H9 (cell line): ENCODE results near the gene CMC4. TPM values are rescaled to one million over a fixed set of nuclear protein-coding genes. Genes with fewer than 3 reads are reported as not detected.

ENCODE experiments used
- DNase-seq: peaks from one replicate; pipeline ENCODE4 v3.0.0-alpha.2; 2017
- H2AFZ ChIP-seq: one replicate; pipeline ENCODE4 v1.6.1; 2013; ENCODE audit warnings: mild to moderate bottlenecking, low read length, control low read depth, moderate library complexity
- H2AK5ac ChIP-seq: 2 replicates; pipeline ENCODE4 v1.6.1; 2013; ENCODE audit warnings: low read length, control low read depth, mixed read lengths; ENCODE audit not compliant: insufficient read length
- H2BK120ac ChIP-seq: one replicate; pipeline ENCODE4 v1.6.1; 2013; ENCODE audit warnings: low read depth, mild to moderate bottlenecking, low read length, control low read depth, inconsistent platforms; ENCODE audit not compliant: poor library complexity, severe bottlenecking
- H2BK12ac ChIP-seq: 2 replicates; pipeline ENCODE4 v1.6.1; 2013; ENCODE audit warnings: low read length, control low read depth, mixed read lengths, low read depth; ENCODE audit not compliant: insufficient read length
- H2BK15ac ChIP-seq: 2 replicates; pipeline ENCODE4 v1.6.1; 2013; ENCODE audit warnings: low read depth, low read length, control low read depth
- H2BK20ac ChIP-seq: one replicate; pipeline ENCODE4 v1.6.1; 2013; ENCODE audit warnings: low read depth, mild to moderate bottlenecking, low read length, control low read depth, inconsistent platforms; ENCODE audit not compliant: poor library complexity, severe bottlenecking
- H2BK5ac ChIP-seq: 2 replicates; pipeline ENCODE4 v1.6.1; 2013; ENCODE audit warnings: low read length, control low read depth, mixed read lengths; ENCODE audit not compliant: insufficient read length
- H3K14ac ChIP-seq: 2 replicates; pipeline ENCODE4 v1.6.1; 2013; ENCODE audit warnings: low read length, control low read depth; ENCODE audit not compliant: insufficient read depth
- H3K18ac ChIP-seq: 2 replicates; pipeline ENCODE4 v1.6.1; 2013; ENCODE audit warnings: low read depth, mild to moderate bottlenecking, mixed read lengths, low read length, control low read depth; ENCODE audit not compliant: insufficient read length
- H3K23ac ChIP-seq: 2 replicates; pipeline ENCODE4 v1.6.1; 2013; ENCODE audit warnings: low read length, control low read depth, mixed read lengths, low read depth; ENCODE audit not compliant: insufficient read length
- H3K23me2 ChIP-seq: 2 replicates; pipeline ENCODE4 v1.6.1; 2013; ENCODE audit warnings: low read depth, mild to moderate bottlenecking, mixed read lengths, low read length, control low read depth; ENCODE audit not compliant: insufficient read length, poor library complexity, severe bottlenecking
- H3K27ac ChIP-seq: 2 replicates; pipeline ENCODE4 v1.5.1; 2013; ENCODE audit warnings: low read length, control low read depth, mixed read lengths, low read depth; ENCODE audit not compliant: insufficient read length
- H3K27me3 ChIP-seq: 2 replicates; pipeline ENCODE4 v1.6.1; 2013; ENCODE audit warnings: low read length, control low read depth, inconsistent platforms; ENCODE audit not compliant: insufficient read depth
- H3K4ac ChIP-seq: 2 replicates; pipeline ENCODE4 v1.6.1; 2013; ENCODE audit warnings: low read depth, mild to moderate bottlenecking, control low read depth, inconsistent platforms, low read length, moderate library complexity
- H3K4me1 ChIP-seq: 2 replicates; pipeline ENCODE4 v1.6.1; 2013; ENCODE audit warnings: low read length, control low read depth, inconsistent platforms; ENCODE audit not compliant: insufficient read depth
- H3K4me2 ChIP-seq: 2 replicates; pipeline ENCODE4 v1.6.1; 2013; ENCODE audit warnings: low read length, control low read depth, mixed read lengths; ENCODE audit not compliant: insufficient read length, insufficient read depth
- H3K56ac ChIP-seq: 2 replicates; pipeline ENCODE4 v1.6.1; 2013; ENCODE audit warnings: low read depth, mild to moderate bottlenecking, mixed read lengths, low read length, control low read depth; ENCODE audit not compliant: insufficient read length
- H3K79me1 ChIP-seq: 2 replicates; pipeline ENCODE4 v1.6.1; 2013; ENCODE audit warnings: low read depth, mild to moderate bottlenecking, moderate library complexity, low read length, control low read depth, inconsistent platforms; ENCODE audit not compliant: insufficient read depth, poor library complexity, severe bottlenecking
- H3K79me2 ChIP-seq: 2 replicates; pipeline ENCODE4 v1.6.1; 2013; ENCODE audit warnings: low read length, control low read depth, inconsistent platforms; ENCODE audit not compliant: insufficient read depth
- H3K9ac ChIP-seq: 2 replicates; pipeline ENCODE4 v1.6.1; 2013; ENCODE audit warnings: low read length, control low read depth, mixed read lengths; ENCODE audit not compliant: insufficient read length; ENCODE audit errors: extremely low read depth
- H3K9me3 ChIP-seq: one replicate; pipeline ENCODE4 v1.6.1; 2013; ENCODE audit warnings: low read depth, low read length, inconsistent platforms; ENCODE audit not compliant: control insufficient read depth
- H3T11ph ChIP-seq: one replicate; pipeline ENCODE4 v1.6.1; 2013; ENCODE audit warnings: mild to moderate bottlenecking, low read length, control low read depth, inconsistent platforms
- H4K20me1 ChIP-seq: one replicate; pipeline ENCODE4 v1.6.1; 2013; ENCODE audit not compliant: control insufficient read depth, insufficient read length, insufficient read depth
- H4K5ac ChIP-seq: 2 replicates; pipeline ENCODE4 v1.6.1; 2013; ENCODE audit warnings: low read depth, mild to moderate bottlenecking, mixed read lengths, low read length, control low read depth; ENCODE audit not compliant: insufficient read length
- H4K8ac ChIP-seq: replicated peaks from 2 replicates; pipeline ENCODE4 v1.6.1; 2013; ENCODE audit warnings: low read length, control low read depth, mixed read lengths, low read depth; ENCODE audit not compliant: insufficient read length
- H4K91ac ChIP-seq: 2 replicates; pipeline ENCODE4 v1.6.1; 2013; ENCODE audit warnings: low read depth, mild to moderate bottlenecking, moderate library complexity, mixed read lengths, low read length, control low read depth; ENCODE audit not compliant: insufficient read length
- H3K27ac Mint-ChIP-seq, 3 experiments: 2 replicates in 2 of 3; 3 replicates in 1 of 3; pipeline ENCODE4 v1.8.0; 2020 to 2021; ENCODE audit warnings: mixed read lengths in 3 of 3, mild to moderate bottlenecking in 1 of 3, moderate library complexity in 1 of 3
- H3K27me3 Mint-ChIP-seq: 2 replicates; pipeline ENCODE4 v1.8.0; 2021; ENCODE audit warnings: low read depth, mild to moderate bottlenecking, moderate library complexity, mixed read lengths
- H3K36me3 Mint-ChIP-seq, 3 experiments: 2 replicates in 2 of 3; 3 replicates in 1 of 3; pipeline ENCODE4 v1.8.0; 2020 to 2021; ENCODE audit warnings: low read depth in 3 of 3, mixed read lengths in 3 of 3; ENCODE audit not compliant: insufficient read depth in 1 of 3
- H3K4me1 Mint-ChIP-seq, 2 experiments: 2 replicates each; pipeline ENCODE4 v1.8.0; 2020; ENCODE audit warnings: mixed read lengths in 2 of 2
- H3K4me3 Mint-ChIP-seq, 2 experiments: 2 replicates in 1 of 2; 3 replicates in 1 of 2; pipeline ENCODE4 v1.8.0; 2020 to 2021; ENCODE audit warnings: mild to moderate bottlenecking in 2 of 2, mixed read lengths in 2 of 2, moderate library complexity in 1 of 2
- H3K9me3 Mint-ChIP-seq, 2 experiments: 2 replicates in 1 of 2; 3 replicates in 1 of 2; pipeline ENCODE4 v1.8.0; 2020; ENCODE audit warnings: mild to moderate bottlenecking in 2 of 2, mixed read lengths in 2 of 2, moderate library complexity in 1 of 2
- WGBS: extraction: QIAGEN DNeasy Blood & Tissue Kit; methylation state at CpG from one replicate; pipeline ENCODE4 v1.1.7; 2013; ENCODE audit warnings: missing lambda C conversion rate, low lambda C conversion rate, mixed read lengths; ENCODE audit not compliant: insufficient read length; ENCODE audit errors: extremely low coverage; 5-methylcytosine and 5-hydroxymethylcytosine counted together
- total RNA-seq: library from RNA; stranded (reverse); gene quantifications from 2 replicates; pipeline ENCODE4 v1.2.1, GENCODE V29; 2021
- TF ChIP-seq, protein P1 (sequence below): fragments of 200-600 bp; sonication (generic); conservative IDR thresholded peaks from 3 replicates; pipeline ENCODE4 v1.8.0; 2021; ENCODE audit warnings: antibody characterized with exemption, mild to moderate bottlenecking

CMC4 gene
- total RNA-seq, 1 experiment from 2014 or later = 6.2 TPM

DNA sequence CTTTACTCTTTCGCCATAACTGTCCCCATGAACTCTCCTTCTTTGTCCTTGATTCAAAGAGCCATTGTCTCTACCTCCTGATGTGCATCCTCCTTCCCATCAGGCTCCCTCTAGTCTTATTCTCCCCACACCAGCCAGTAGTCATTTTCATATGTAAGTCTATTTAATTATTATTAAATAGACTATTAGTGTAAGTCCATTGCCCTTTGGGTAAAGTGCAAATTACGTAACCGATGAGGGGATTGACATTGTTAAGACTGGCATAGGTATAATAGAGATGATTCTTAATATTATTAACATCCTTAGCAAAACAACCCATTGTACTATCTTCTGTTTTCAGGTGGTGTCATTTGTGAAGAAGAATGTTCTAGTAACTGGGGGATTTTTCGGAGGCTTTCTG lies 16.7 kb downstream of the CMC4 start:
- H2BK15ac ChIP-seq = no peak overlapping the region
- H2AFZ ChIP-seq = no peak overlapping the region
- no peak overlapping the region for H3K4me3 Mint-ChIP-seq
- no peak overlapping the region for H3K4ac ChIP-seq
- no peak overlapping the region for H3K9ac ChIP-seq
- H2BK20ac ChIP-seq = no peak overlapping the region
- no peak overlapping the region for H3K18ac ChIP-seq
- no peaks in the 10 kb centered on the region for H4K20me1 ChIP-seq
- no peak overlapping the region for H2AK5ac ChIP-seq
- H3K79me1 ChIP-seq = no peaks in the 10 kb centered on the region
- no peak overlapping the region for H3K23ac ChIP-seq
- H2BK5ac ChIP-seq = no peak overlapping the region
- no peaks in the 10 kb centered on the region for H3K23me2 ChIP-seq
- H4K8ac ChIP-seq = no peak overlapping the region
- no peak for DNase-seq
- peaks cover 4 to 24% (median 12%) of the 10 kb centered on the region in 3 experiments; a peak in 4 of 7 replicates for H3K36me3 Mint-ChIP-seq
- no peak overlapping the region for H3K56ac ChIP-seq
- H4K5ac ChIP-seq = no peak overlapping the region
- H3T11ph ChIP-seq = no peak overlapping the region
- H3K4me1 Mint-ChIP-seq = peaks cover under 1 to 4% of the 10 kb centered on the region in 2 experiments; a peak in 2 of 4 replicates
- H2BK12ac ChIP-seq = no peak overlapping the region
- no peak overlapping the region for H3K4me2 ChIP-seq
- H3K14ac ChIP-seq = no peak overlapping the region
- H4K91ac ChIP-seq = no peak overlapping the region
- no peak overlapping the region for H3K27ac ChIP-seq
- H3K79me2 ChIP-seq = no peaks in the 10 kb centered on the region
- TF ChIP-seq, protein P1, sequence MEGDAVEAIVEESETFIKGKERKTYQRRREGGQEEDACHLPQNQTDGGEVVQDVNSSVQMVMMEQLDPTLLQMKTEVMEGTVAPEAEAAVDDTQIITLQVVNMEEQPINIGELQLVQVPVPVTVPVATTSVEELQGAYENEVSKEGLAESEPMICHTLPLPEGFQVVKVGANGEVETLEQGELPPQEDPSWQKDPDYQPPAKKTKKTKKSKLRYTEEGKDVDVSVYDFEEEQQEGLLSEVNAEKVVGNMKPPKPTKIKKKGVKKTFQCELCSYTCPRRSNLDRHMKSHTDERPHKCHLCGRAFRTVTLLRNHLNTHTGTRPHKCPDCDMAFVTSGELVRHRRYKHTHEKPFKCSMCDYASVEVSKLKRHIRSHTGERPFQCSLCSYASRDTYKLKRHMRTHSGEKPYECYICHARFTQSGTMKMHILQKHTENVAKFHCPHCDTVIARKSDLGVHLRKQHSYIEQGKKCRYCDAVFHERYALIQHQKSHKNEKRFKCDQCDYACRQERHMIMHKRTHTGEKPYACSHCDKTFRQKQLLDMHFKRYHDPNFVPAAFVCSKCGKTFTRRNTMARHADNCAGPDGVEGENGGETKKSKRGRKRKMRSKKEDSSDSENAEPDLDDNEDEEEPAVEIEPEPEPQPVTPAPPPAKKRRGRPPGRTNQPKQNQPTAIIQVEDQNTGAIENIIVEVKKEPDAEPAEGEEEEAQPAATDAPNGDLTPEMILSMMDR = no peak
- peaks cover 28% of the 10 kb centered on the region for H3K9me3 ChIP-seq
- H3K27me3 Mint-ChIP-seq = peaks cover 2% of the 10 kb centered on the region; the same call in 1 of the 2 replicates
- WGBS = no CpG with 5 or more reads among the region's 4 CpGs
- no peak overlapping the region for H3K27ac Mint-ChIP-seq
- no peak overlapping the region for H2BK120ac ChIP-seq
- peaks cover 63 to 75% of the 10 kb centered on the region in 2 experiments for H3K9me3 Mint-ChIP-seq
- no peaks in the 10 kb centered on the region for H3K27me3 ChIP-seq
- no peaks in the 10 kb centered on the region for H3K4me1 ChIP-seq
